ENCODE measurements around the gene LHFPL2.
"Not testable (repeated sequence)": the region's sequence is repeated elsewhere in the genome, so short reads cannot be mapped to it uniquely, and the experiment has no call there.

The LHFPL2 gene

GRCh38 chr5:78638973-78639669, 9.5 kb downstream of the LHFPL2 start:
- no peak for FAIRE-seq

GRCh38 chr5:78638423-78638822, 10.1 kb downstream of the LHFPL2 start:
- no peak for FAIRE-seq

GRCh38 chr5:78637468-78637867, 11.1 kb downstream of the LHFPL2 start:
- no peak for FAIRE-seq

GRCh38 chr5:78636682-78637081, 11.9 kb downstream of the LHFPL2 start:
- FAIRE-seq = no peak

- no peak for FAIRE-seq
Measured at GRCh38 chr5:78634634-78635033, 13.9 kb downstream of the LHFPL2 start.

GRCh38 chr5:78634229-78634628, 14.3 kb downstream of the LHFPL2 start:
- FAIRE-seq = no peak

GRCh38 chr5:78633700-78634099, 14.9 kb downstream of the LHFPL2 start:
- no peak for FAIRE-seq

- FAIRE-seq = no peak
Measured at GRCh38 chr5:78632467-78632866, 16.1 kb downstream of the LHFPL2 start.

- no peak for FAIRE-seq
Measured at GRCh38 chr5:78631931-78632330, 16.6 kb downstream of the LHFPL2 start.

GRCh38 chr5:78630047-78630446, 18.5 kb downstream of the LHFPL2 start:
- FAIRE-seq = no peak

GRCh38 chr5:78629624-78630023, 18.9 kb downstream of the LHFPL2 start:
- no peak for FAIRE-seq

- FAIRE-seq = no peak
Measured at GRCh38 chr5:78628270-78628992, 20.1 kb downstream of the LHFPL2 start.

- no peak for FAIRE-seq
Measured at GRCh38 chr5:78627766-78628165, 20.8 kb downstream of the LHFPL2 start.

- no peak for FAIRE-seq
Measured at GRCh38 chr5:78627175-78627574, 21.4 kb downstream of the LHFPL2 start.

- no peak for FAIRE-seq
Measured at GRCh38 chr5:78626009-78626571, 22.5 kb downstream of the LHFPL2 start.

- no peak for FAIRE-seq
Measured at GRCh38 chr5:78624992-78625391, 23.6 kb downstream of the LHFPL2 start.

GRCh38 chr5:78624011-78624541, 24.5 kb downstream of the LHFPL2 start:
- FAIRE-seq = no peak

- no peak for FAIRE-seq
Measured at GRCh38 chr5:78622302-78622971, 26.1 kb downstream of the LHFPL2 start.

- FAIRE-seq = no peak
Measured at GRCh38 chr5:78621291-78621738, 27.3 kb downstream of the LHFPL2 start.

GRCh38 chr5:78620119-78620518, 28.5 kb downstream of the LHFPL2 start:
- FAIRE-seq = not testable (repeated sequence)

GRCh38 chr5:78618303-78618702, 30.3 kb downstream of the LHFPL2 start:
- no peak for FAIRE-seq

GRCh38 chr5:78615697-78616096, 32.9 kb downstream of the LHFPL2 start:
- no peak for FAIRE-seq

- no peak for FAIRE-seq
Measured at GRCh38 chr5:78614816-78615215, 33.8 kb downstream of the LHFPL2 start.
